DMS 273 (cell line): ENCODE data around the gene MACC1.

ENCODE experiments used
- DNase-seq: peaks from one replicate; lab custom pipeline; 2025; ENCODE audit not compliant: unreplicated experiment; lab: John Stamatoyannopoulos, UW

MACC1 gene

DNA sequence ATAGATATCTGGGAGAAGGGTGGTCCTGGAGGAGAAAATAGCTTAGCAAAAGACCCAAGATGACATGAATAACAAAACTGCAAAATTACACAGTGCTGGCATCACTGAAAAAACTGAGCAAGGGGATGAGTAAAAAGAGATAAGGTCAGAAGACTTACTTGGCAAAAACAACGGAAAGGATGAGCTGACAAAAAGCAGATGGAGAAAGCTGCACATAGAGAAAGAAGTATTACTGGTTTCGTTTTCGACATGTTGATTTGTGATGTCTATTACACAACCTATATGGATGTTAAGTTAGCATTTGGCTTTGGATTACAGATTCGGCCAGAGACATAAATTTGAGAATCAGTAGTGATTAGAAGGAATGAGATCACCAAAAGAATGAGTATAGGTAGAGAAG lies 132.1 kb downstream of the MACC1 start:
- no peak for DNase-seq
